Neural cell (in vitro differentiated cells): ENCODE measurements around the gene PREX1. TPM values are rescaled to one million over a fixed set of nuclear protein-coding genes. Genes with fewer than 3 reads are reported as not detected.
"Not testable (repeated sequence)": the region's sequence is repeated elsewhere in the genome, so short reads cannot be mapped to it uniquely, and the experiment has no call there.

Source experiments
- H2AFZ ChIP-seq: fragments of 200-600, 300-800 bp; sonication (generic), shearing (Covaris generic); 2 replicates; pipeline ENCODE4 v1.6.0; 2014; ENCODE audit warnings: low read depth, mild to moderate bottlenecking, antibody characterized with exemption, low read length, moderate library complexity
- H3F3A ChIP-seq: fragments of 200-600 bp; shearing (Covaris generic); 2 replicates; pipeline ENCODE4 v1.6.1; 2016; ENCODE audit warnings: mild to moderate bottlenecking, moderate library complexity, mixed read lengths, antibody characterized with exemption, low read length; ENCODE audit not compliant: insufficient read depth, poor library complexity, severe bottlenecking
- H3K27ac ChIP-seq: fragments of 200-600, 300-800 bp; sonication (generic), shearing (Covaris generic); 2 replicates; pipeline ENCODE4 v1.5.1; 2014; ENCODE audit warnings: mild to moderate bottlenecking, low read length, moderate library complexity
- H3K27me3 ChIP-seq: fragments of 300-800, 200-600 bp; sonication (generic), shearing (Covaris generic); 2 replicates; pipeline ENCODE4 v1.6.0; 2014; ENCODE audit warnings: mild to moderate bottlenecking, low read depth, low read length, moderate library complexity; ENCODE audit not compliant: insufficient read depth
- H3K36me3 ChIP-seq: fragments of 300-800, 200-600 bp; sonication (generic), shearing (Covaris generic); 2 replicates; pipeline ENCODE4 v1.5.1; 2014; ENCODE audit warnings: mild to moderate bottlenecking, antibody characterized with exemption, low read length, moderate library complexity; ENCODE audit not compliant: insufficient read depth
- H3K4me2 ChIP-seq: fragments of 300-800, 200-600 bp; sonication (generic), shearing (Covaris generic); 2 replicates; pipeline ENCODE4 v1.6.0; 2014; ENCODE audit warnings: mild to moderate bottlenecking, low read length
- H3K4me3 ChIP-seq: fragments of 300-800, 200-600 bp; sonication (generic), shearing (Covaris generic); 2 replicates; pipeline ENCODE4 v1.5.1; 2014; ENCODE audit warnings: mild to moderate bottlenecking, low read length, moderate library complexity
- H3K79me2 ChIP-seq: fragments of 200-600 bp; shearing (Covaris generic); replicated peaks from 2 replicates; pipeline ENCODE4 v1.6.0; 2014; ENCODE audit warnings: mild to moderate bottlenecking, low read length, moderate library complexity; ENCODE audit not compliant: insufficient read depth
- H3K9ac ChIP-seq: fragments of 300-800, 200-600 bp; sonication (generic), shearing (Covaris generic); 2 replicates; pipeline ENCODE4 v1.6.1; 2016; ENCODE audit warnings: mild to moderate bottlenecking, low read length, mixed read lengths
- H3K9me2 ChIP-seq: fragments of 200-600 bp; shearing (Covaris generic); 2 replicates; pipeline ENCODE4 v1.6.1; 2016; ENCODE audit warnings: mild to moderate bottlenecking, low read length, mixed read lengths; ENCODE audit not compliant: insufficient read depth
- H3K9me3 ChIP-seq: fragments of 200-600, 300-800 bp; sonication (generic), shearing (Covaris generic); 2 replicates; pipeline ENCODE4 v1.6.1; 2016; ENCODE audit warnings: mild to moderate bottlenecking, mixed run types, low read length, moderate library complexity, mixed read lengths
- H4K20me1 ChIP-seq: fragments of 200-600 bp; shearing (Covaris generic); 2 replicates; pipeline ENCODE4 v1.6.1; 2016; ENCODE audit warnings: mild to moderate bottlenecking, mixed run types; ENCODE audit not compliant: insufficient read depth
- CTCF ChIP-seq: fragments of 450-650 bp; IDR thresholded peaks from 2 replicates; pipeline ENCODE4 v1.5.1; 2014; ENCODE audit warnings: antibody characterized with exemption, mild to moderate bottlenecking, moderate library complexity; ENCODE audit not compliant: poor library complexity, severe bottlenecking
- EP300 ChIP-seq: fragments of 450-650 bp; conservative IDR thresholded peaks from 2 replicates; pipeline ENCODE4 v1.6.1; 2014; ENCODE audit warnings: antibody characterized with exemption, mild to moderate bottlenecking, moderate library complexity; ENCODE audit not compliant: poor library complexity, severe bottlenecking
- EZH2 ChIP-seq: fragments of 200-600, 300-800 bp; shearing (Covaris generic), sonication (generic); IDR thresholded peaks from 2 replicates; pipeline ENCODE4 v1.6.1; 2014; ENCODE audit warnings: antibody characterized with exemption, low read length, borderline replicate concordance, mild to moderate bottlenecking; ENCODE audit not compliant: insufficient read depth, poor library complexity, severe bottlenecking
- MXI1 ChIP-seq: fragments of 450-650 bp; conservative IDR thresholded peaks from 2 replicates; pipeline ENCODE4 v1.6.1; 2014; ENCODE audit warnings: antibody characterized with exemption, mild to moderate bottlenecking; ENCODE audit not compliant: poor library complexity, severe bottlenecking
- POLR2AphosphoS5 ChIP-seq: IDR thresholded peaks from 2 replicates; pipeline ENCODE4 v1.6.1; 2012
- RAD21 ChIP-seq: fragments of 450-650 bp; conservative IDR thresholded peaks from 2 replicates; pipeline ENCODE4 v1.6.1; 2014; ENCODE audit warnings: antibody characterized with exemption, mild to moderate bottlenecking, moderate library complexity
- REST ChIP-seq: IDR thresholded peaks from 2 replicates; pipeline ENCODE4 v1.6.1; 2012; ENCODE audit warnings: borderline replicate concordance
- SMC3 ChIP-seq: fragments of 450-650 bp; conservative IDR thresholded peaks from 2 replicates; pipeline ENCODE4 v1.6.1; 2014; ENCODE audit warnings: antibody characterized with exemption, mild to moderate bottlenecking, moderate library complexity; ENCODE audit not compliant: poor library complexity
- TAF1 ChIP-seq: IDR thresholded peaks from 2 replicates; pipeline ENCODE4 v1.6.1; 2012; ENCODE audit warnings: low read depth
- polyA plus RNA-seq: library from polyadenylated mRNA; depleted of rRNA; stranded (reverse); fragments of >200 nt; gene quantifications from 2 replicates; pipeline ENCODE4 v1.2.3, GENCODE V29; 2014

Gene PREX1
- polyA plus RNA-seq, 1 donor from 2014 or later: 0.06 TPM

GRCh38 chr20:48826883-48827771 lies 672 bp downstream of the PREX1 start:
- Histone ChIP-seq H3K36me3 (no peaks in the 10 kb centered on the region), H3K4me2 (no peak overlapping the region), H3K27me3 (peaks cover 40% of the 10 kb centered on the region), H3F3A (no peaks in the 10 kb centered on the region), H3K79me2 (no peaks in the 10 kb centered on the region), H3K9ac (no peak overlapping the region), H4K20me1 (no peaks in the 10 kb centered on the region), H3K9me3 (no peaks in the 10 kb centered on the region), H3K4me3 (peak overlapping the region; percentile 60), H3K9me2 (no peaks in the 10 kb centered on the region), H3K27ac (no peak overlapping the region), H2AFZ (no peak overlapping the region)
- TF ChIP-seq TAF1 (no peak), EZH2 (peak; percentile 75)

- not testable (repeated sequence) for H3K27ac ChIP-seq, H3K4me2 ChIP-seq, H4K20me1 ChIP-seq
Measured at GRCh38 chr20:48826480-48826879, 1.3 kb downstream of the PREX1 start.

GRCh38 chr20:48826069-48826468 lies 1.7 kb downstream of the PREX1 start:
- Histone ChIP-seq H2AFZ (no peak overlapping the region), H3K9me3 (no peaks in the 10 kb centered on the region), H3K79me2 (no peaks in the 10 kb centered on the region), H3K9me2 (no peaks in the 10 kb centered on the region), H4K20me1 (no peaks in the 10 kb centered on the region), H3K4me2 (no peak overlapping the region), H3K36me3 (no peaks in the 10 kb centered on the region), H3K27me3 (peaks cover 40% of the 10 kb centered on the region), H3K9ac (no peak overlapping the region), H3K4me3 (no peak overlapping the region), H3F3A (no peaks in the 10 kb centered on the region), H3K27ac (no peak overlapping the region)
- TF ChIP-seq RAD21 (no peak), SMC3 (no peak), MXI1 (no peak), CTCF (no peak), REST (no peak), TAF1 (no peak), POLR2AphosphoS5 (no peak), EP300 (no peak), EZH2 (no peak)

More at GRCh38 chr20:48826480-48826879, 1.3 kb downstream of the PREX1 start:
- H3K36me3 ChIP-seq, H3K9me2 ChIP-seq, H2AFZ ChIP-seq, H3K4me3 ChIP-seq, H3K79me2 ChIP-seq, H3F3A ChIP-seq, H3K9ac ChIP-seq, H3K9me3 ChIP-seq: not testable (repeated sequence)
- peaks cover 40% of the 10 kb centered on the region for H3K27me3 ChIP-seq
